ENCODE measurements around the gene D2HGDH. TPM values are rescaled to one million over a fixed set of nuclear protein-coding genes. Genes with fewer than 3 reads are reported as not detected.

Gene D2HGDH
- total and polyA plus RNA-seq, 2 of the 8 experiments (the other 6 are each of a cell fraction or from before 2014, with no cell fraction given), result 3.4 to 8.1 TPM

DNA sequence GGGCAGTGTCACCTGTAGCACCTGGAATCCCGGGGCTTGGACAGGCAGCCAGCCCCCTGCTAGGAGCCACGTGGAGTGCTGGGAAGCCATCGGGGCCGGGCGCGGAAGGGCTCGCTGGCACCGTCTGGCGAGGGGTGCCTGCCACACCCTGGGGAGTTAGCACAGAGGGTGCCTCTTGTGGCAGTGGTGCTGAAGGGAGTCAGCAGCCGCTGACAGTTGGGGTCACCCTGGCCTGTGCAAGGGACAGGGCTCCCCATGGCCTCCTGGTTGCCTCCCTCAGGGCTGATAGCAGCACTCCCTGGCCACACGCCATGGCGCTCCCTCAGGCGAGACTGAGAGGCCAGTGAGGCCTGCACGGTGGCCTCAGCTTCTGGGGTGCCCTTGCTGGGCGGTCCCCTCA is 13.9 kb upstream of the D2HGDH start:
- H2BK5ac ChIP-seq (ENCODE audit: low read depth, low read length), result no peak overlapping the region
- no peak overlapping the region for H3K4ac ChIP-seq (replicated peaks; ENCODE audit: insufficient read length, low read depth, low read length)
- no peak overlapping the region for H2BK20ac ChIP-seq (ENCODE audit: low read length)
- no peak overlapping the region for H3K18ac ChIP-seq (ENCODE audit: extremely low read depth, low read length)
- peaks cover 12 to 16% of the 10 kb centered on the region in 2 experiments for H3K9me3 ChIP-seq (ENCODE audit: insufficient read depth in 2 of 2, low read depth in 1 of 2, low read length in 1 of 2)
- H3K23ac ChIP-seq (ENCODE audit: insufficient read length), result no peak overlapping the region
- H3K36me3 ChIP-seq (ENCODE audit: control insufficient read depth in 2 of 4, insufficient read depth in 4 of 4, low read length in 3 of 4), result peaks cover 6 to 47% (median 36%) of the 10 kb centered on the region in 4 experiments; a peak in 7 of 8 replicates
- H2BK120ac ChIP-seq (replicated peaks; ENCODE audit: low read depth, low read length), result no peak overlapping the region
- CTCF ChIA-PET (ENCODE audit: partially characterized antibody), result interaction anchor here (1.2 kb wide), 1 partner anchor 29 kb away, joined by 4 read pairs; no protein-coding TSS in a partner anchor
- no peak overlapping the region for H3K27ac ChIP-seq (ENCODE audit: low read depth, low read length)
- H3K23me2 ChIP-seq (ENCODE audit: low read depth, low read length), result no peaks in the 10 kb centered on the region
- no peaks in the 10 kb centered on the region for H3K79me2 ChIP-seq (ENCODE audit: control insufficient read depth in 1 of 2, insufficient read depth in 2 of 2, low read length in 2 of 2)
- no peak overlapping the region for H2AFZ ChIP-seq (ENCODE audit: low read length)
- H2BK15ac ChIP-seq (ENCODE audit: low read length), result no peak overlapping the region
- H3K4me2 ChIP-seq (ENCODE audit: insufficient read depth in 1 of 2, low read depth in 2 of 2, low read length in 2 of 2), result no peak overlapping the region
- no peak overlapping the region for H3K9ac ChIP-seq (replicated peaks in 1 of 4; ENCODE audit: extremely low read depth in 1 of 4, low read depth in 3 of 4, low read length in 3 of 4)
- WGBS, 2 experiments (ENCODE audit: extremely low coverage in 1 of 2, insufficient coverage in 1 of 2, insufficient read length in 1 of 2, insufficient replicate concordance in 2 of 2, low coverage in 1 of 2, low lambda C conversion rate in 2 of 2, missing lambda C conversion rate in 1 of 2), result 94% methylated on average over 15 of the region's 15 CpGs; no CpG with 5 or more reads in 1 of the 2 experiments
- peaks cover 2 to 6% of the 10 kb centered on the region in 2 experiments for H4K20me1 ChIP-seq (replicated peaks in 1 of 2; ENCODE audit: control insufficient read depth in 1 of 2, insufficient read depth in 2 of 2, low read length in 2 of 2)
- no peak overlapping the region for H3K56ac ChIP-seq (replicated peaks; ENCODE audit: insufficient read length, low read depth, low read length)
- no peak overlapping the region for H4K5ac ChIP-seq (ENCODE audit: insufficient read length, low read depth, low read length)
- no peaks in the 10 kb centered on the region; the same call in 1 of the 2 replicates for H3K79me1 ChIP-seq (ENCODE audit: low read depth, low read length)
- no peak overlapping the region for H4K91ac ChIP-seq (replicated peaks; ENCODE audit: insufficient read length, low read length)
- FAIRE-seq (no peak), DNase-seq (ENCODE audit: low read depth in 1 of 2, low spot score in 2 of 2) (no peak)
- H3K27me3 ChIP-seq (replicated peaks in 1 of 4; ENCODE audit: control insufficient read depth in 3 of 4, extremely low read depth in 1 of 4, insufficient read depth in 3 of 4, low read length in 3 of 4), result no peaks in the 10 kb centered on the region; a peak in 1 of 7 replicates
- no peak overlapping the region for H3K14ac ChIP-seq (ENCODE audit: insufficient read length)
- no peak overlapping the region for H2BK12ac ChIP-seq (ENCODE audit: low read depth, low read length)
- H2AK5ac ChIP-seq (ENCODE audit: low read depth, low read length), result no peak overlapping the region
- no peak overlapping the region for H3K4me3 ChIP-seq (ENCODE audit: extremely low read depth in 1 of 4, insufficient read depth in 2 of 4, low read depth in 3 of 4, low read length in 4 of 4)
- POLR2A ChIA-PET (ENCODE audit: partially characterized antibody), result interaction anchor here (0.9 to 1.5 kb wide), 3 partner anchors 13 to 47 kb away, joined by 3 to 6 read pairs (median 3); partner anchors contain the start of gene ING5
- H3K4me1 ChIP-seq (replicated peaks in 1 of 4; ENCODE audit: control insufficient read depth in 3 of 4, insufficient read depth in 4 of 4, low read length in 3 of 4), result no peaks in the 10 kb centered on the region
- peak overlapping the region; percentile 35; the same call in 1 of the 2 replicates for H4K8ac ChIP-seq (ENCODE audit: extremely low read depth, insufficient read depth, low read length)
- TF ChIP-seq CTBP2 (IDR thresholded peaks at IDR 0.05; ENCODE audit: borderline replicate concordance, insufficient read depth, insufficient read length, low read length) (no peak), POU5F1 (IDR thresholded peaks at IDR 0.05; ENCODE audit: low read depth, low read length) (no peak), EP300 (IDR thresholded peaks at IDR 0.05; ENCODE audit: borderline replicate concordance in 1 of 2, low read depth in 2 of 2, low read length in 2 of 2) (no peak)
